Neutrophil (primary cell): Measurements from ENCODE around the gene VIT.
A peak's percentile ranks its signal among the peaks of the same experiment; 100 is the strongest.

ENCODE experiments used
- H3K27ac ChIP-seq: fragments of 200-600 bp; sonication (generic); 2 replicates; pipeline ENCODE4 v1.5.1; 2016; ENCODE audit warnings: mild to moderate bottlenecking, moderate library complexity
- H3K27me3 ChIP-seq: fragments of 200-600 bp; sonication (generic); 2 replicates; pipeline ENCODE4 v1.6.0; 2016; ENCODE audit warnings: mild to moderate bottlenecking
- H3K36me3 ChIP-seq: fragments of 200-600 bp; sonication (generic); 2 replicates; pipeline ENCODE4 v1.5.1; 2017
- H3K4me1 ChIP-seq, 2 experiments: fragments of 200-600 bp in 1 of 2; sonication (generic) in 1 of 2; 1 replicate in 1 of 2; 2 replicates in 1 of 2; pipeline versions ENCODE4 v1.5.1 to v1.6.1; 2013 to 2016; ENCODE audit warnings: low read depth in 1 of 2, low read length in 1 of 2, mild to moderate bottlenecking in 1 of 2, moderate library complexity in 1 of 2; ENCODE audit not compliant: control insufficient read depth in 1 of 2, insufficient read depth in 1 of 2
- H3K4me3 ChIP-seq, 2 experiments: fragments of 200-600 bp in 1 of 2; sonication (generic) in 1 of 2; 1 replicate in 1 of 2; 2 replicates in 1 of 2; pipeline ENCODE4 v1.5.1; 2013 to 2016; ENCODE audit warnings: low read depth in 1 of 2, low read length in 1 of 2, mild to moderate bottlenecking in 1 of 2, moderate library complexity in 1 of 2
- H3K9me3 ChIP-seq: fragments of 200-600 bp; sonication (generic); 2 replicates; pipeline ENCODE4 v1.5.1; 2016
- TF ChIP-seq, protein P1 (sequence below): fragments of 200-600 bp; sonication (generic); IDR thresholded peaks from 2 replicates; pipeline ENCODE4 v1.5.1; 2016; ENCODE audit warnings: antibody characterized with exemption

VIT gene

GRCh38 chr2:36663851-36664695 lies 32.4 kb upstream of the VIT start:
- Histone ChIP-seq H3K36me3 (no peaks in the 10 kb centered on the region), H3K27ac (no peak overlapping the region), H3K27me3 (peaks cover 8% of the 10 kb centered on the region), H3K4me3 (no peak overlapping the region), H3K9me3 (no peaks in the 10 kb centered on the region), H3K4me1 (no peaks in the 10 kb centered on the region)
- TF ChIP-seq, protein P1, sequence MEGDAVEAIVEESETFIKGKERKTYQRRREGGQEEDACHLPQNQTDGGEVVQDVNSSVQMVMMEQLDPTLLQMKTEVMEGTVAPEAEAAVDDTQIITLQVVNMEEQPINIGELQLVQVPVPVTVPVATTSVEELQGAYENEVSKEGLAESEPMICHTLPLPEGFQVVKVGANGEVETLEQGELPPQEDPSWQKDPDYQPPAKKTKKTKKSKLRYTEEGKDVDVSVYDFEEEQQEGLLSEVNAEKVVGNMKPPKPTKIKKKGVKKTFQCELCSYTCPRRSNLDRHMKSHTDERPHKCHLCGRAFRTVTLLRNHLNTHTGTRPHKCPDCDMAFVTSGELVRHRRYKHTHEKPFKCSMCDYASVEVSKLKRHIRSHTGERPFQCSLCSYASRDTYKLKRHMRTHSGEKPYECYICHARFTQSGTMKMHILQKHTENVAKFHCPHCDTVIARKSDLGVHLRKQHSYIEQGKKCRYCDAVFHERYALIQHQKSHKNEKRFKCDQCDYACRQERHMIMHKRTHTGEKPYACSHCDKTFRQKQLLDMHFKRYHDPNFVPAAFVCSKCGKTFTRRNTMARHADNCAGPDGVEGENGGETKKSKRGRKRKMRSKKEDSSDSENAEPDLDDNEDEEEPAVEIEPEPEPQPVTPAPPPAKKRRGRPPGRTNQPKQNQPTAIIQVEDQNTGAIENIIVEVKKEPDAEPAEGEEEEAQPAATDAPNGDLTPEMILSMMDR, result peak; percentile 27

GRCh38 chr2:36664696-36665076 lies 31.8 kb upstream of the VIT start:
- no peak overlapping the region for H3K4me3 ChIP-seq
- no peaks in the 10 kb centered on the region for H3K4me1 ChIP-seq
- no peak overlapping the region for H3K27ac ChIP-seq
- H3K27me3 ChIP-seq, result peaks cover 8% of the 10 kb centered on the region
- H3K9me3 ChIP-seq, result no peaks in the 10 kb centered on the region
- TF ChIP-seq, protein P1, result no peak
- H3K36me3 ChIP-seq, result no peaks in the 10 kb centered on the region

DNA sequence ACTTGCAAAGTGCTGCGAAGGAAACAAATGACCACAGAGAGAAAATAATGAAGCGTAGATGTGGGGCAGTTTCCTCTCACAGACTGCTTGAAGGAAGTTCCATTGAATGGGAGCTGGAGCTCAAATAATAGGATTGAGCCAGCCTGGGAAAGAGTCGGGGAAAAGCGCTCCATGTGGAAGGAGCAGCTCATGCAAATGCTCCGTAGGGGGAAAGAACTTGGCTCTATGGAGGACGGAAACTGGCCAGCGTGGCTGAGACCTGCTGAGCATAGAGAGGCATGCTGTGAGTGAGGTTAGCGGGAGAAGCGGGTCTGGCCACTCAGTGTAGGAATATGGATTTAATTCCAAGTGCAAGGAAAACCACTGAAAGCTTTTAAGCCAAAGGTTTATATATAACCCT lies 28.6 kb upstream of the VIT start:
- H3K36me3 ChIP-seq, result no peaks in the 10 kb centered on the region
- no peak overlapping the region for H3K4me3 ChIP-seq

DNA sequence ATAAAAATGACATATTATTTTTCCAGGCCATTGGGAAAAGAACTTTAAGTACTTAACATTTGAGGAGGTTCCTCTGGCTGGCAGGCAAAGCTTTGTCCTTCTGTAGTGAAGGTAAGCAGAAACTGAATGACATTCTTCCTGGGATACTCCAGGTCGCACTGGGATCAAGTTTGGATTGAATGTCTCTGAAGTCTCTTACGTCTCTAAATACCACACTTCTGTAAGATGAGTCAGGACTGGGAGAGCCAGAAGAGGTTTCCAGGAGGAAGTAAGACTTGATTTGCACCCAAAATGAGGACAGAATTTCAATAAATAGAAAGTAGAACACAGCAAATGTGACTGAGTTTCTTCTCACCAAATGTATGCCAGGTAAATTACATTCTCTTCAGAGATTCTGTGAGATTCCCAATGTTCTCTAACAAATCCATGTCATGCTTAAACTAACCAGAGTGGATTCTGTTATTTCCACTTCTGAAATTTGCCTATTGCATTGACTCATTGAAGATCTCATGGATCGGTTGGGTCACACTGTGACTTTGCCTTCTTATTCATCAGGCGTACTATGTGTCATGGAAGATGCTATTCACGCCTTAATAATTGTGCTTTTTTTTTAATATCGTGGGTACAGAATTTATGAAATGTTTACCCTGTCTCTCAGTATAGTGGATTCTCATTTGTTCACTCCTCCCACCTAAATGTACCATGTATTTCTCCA lies 25.5 kb upstream of the VIT start:
- Histone ChIP-seq H3K4me1 (no peaks in the 10 kb centered on the region), H3K27ac (no peak overlapping the region), H3K27me3 (no peaks in the 10 kb centered on the region), H3K36me3 (no peaks in the 10 kb centered on the region), H3K9me3 (no peaks in the 10 kb centered on the region), H3K4me3 (no peak overlapping the region)
- TF ChIP-seq, protein P1, result no peak

More for the DNA sequence above, 28.6 kb upstream of the VIT start:
- peaks cover 8% of the 10 kb centered on the region for H3K27me3 ChIP-seq
- no peaks in the 10 kb centered on the region for H3K4me1 ChIP-seq
- H3K9me3 ChIP-seq, result no peaks in the 10 kb centered on the region
- TF ChIP-seq, protein P1, result no peak
- no peak overlapping the region for H3K27ac ChIP-seq

DNA sequence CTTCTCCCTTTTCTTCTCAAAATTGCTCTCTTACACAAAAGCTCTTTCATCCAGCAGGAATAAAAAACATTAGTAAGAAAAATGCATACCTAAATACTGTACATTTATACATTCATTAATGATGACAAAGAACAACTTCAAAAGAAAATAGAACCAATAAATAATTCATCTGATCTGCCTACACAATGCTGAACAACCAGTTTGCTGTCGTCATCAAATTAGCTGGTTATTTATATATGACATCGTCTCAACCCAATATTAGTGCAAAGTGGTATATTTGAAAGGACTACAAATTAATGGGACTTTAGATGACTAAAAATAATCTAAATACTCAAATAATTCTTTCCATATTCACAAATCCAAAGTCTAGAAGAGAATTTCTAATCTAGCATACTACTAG lies 24.8 kb upstream of the VIT start:
- no peaks in the 10 kb centered on the region for H3K27me3 ChIP-seq
- H3K27ac ChIP-seq, result no peak overlapping the region

More for the DNA sequence above, 24.8 kb upstream of the VIT start:
- H3K4me3 ChIP-seq, result no peak overlapping the region
- H3K4me1 ChIP-seq, result no peaks in the 10 kb centered on the region
- no peaks in the 10 kb centered on the region for H3K9me3 ChIP-seq
- H3K36me3 ChIP-seq, result no peaks in the 10 kb centered on the region
- TF ChIP-seq, protein P1, result no peak
